Activated CD4-positive, alpha-beta T cell treated with anti-CD3 and anti-CD28 coated beads, Interleukin-2, amount 10 ng/mL, durations not matched to agents 24 days and 14 days (primary cell): ENCODE results near the gene CYTIP. TPM values are rescaled to one million over a fixed set of nuclear protein-coding genes. Genes with fewer than 3 reads are reported as not detected.
"Not testable (repeated sequence)": the region's sequence is repeated elsewhere in the genome, so short reads cannot be mapped to it uniquely, and the experiment has no call there.

Experiments used
- DNase-seq: peaks from one replicate; pipeline ENCODE4 v3.0.0; 2022
- H3K27ac Mint-ChIP-seq: one replicate; pipeline ENCODE4 v1.8.0; 2022; ENCODE audit warnings: mild to moderate bottlenecking, mixed read lengths
- H3K27me3 Mint-ChIP-seq: one replicate; pipeline ENCODE4 v1.8.0; 2022; ENCODE audit warnings: mixed read lengths
- H3K36me3 Mint-ChIP-seq: one replicate; pipeline ENCODE4 v1.8.0; 2022; ENCODE audit warnings: low read depth, mild to moderate bottlenecking, mixed read lengths
- H3K4me1 Mint-ChIP-seq: one replicate; pipeline ENCODE4 v1.8.0; 2021; ENCODE audit warnings: mixed read lengths
- H3K4me3 Mint-ChIP-seq: one replicate; pipeline ENCODE4 v1.8.0; 2022; ENCODE audit warnings: mild to moderate bottlenecking, moderate library complexity, mixed read lengths
- H3K9me3 Mint-ChIP-seq: one replicate; pipeline ENCODE4 v1.8.0; 2021; ENCODE audit warnings: mixed read lengths
- intact Hi-C: fragments of 100-400 bp; cut with micrococcal nuclease; formaldehyde crosslinking; loops from one replicate; pipeline ENCODE4 v1.15.1; 2023
- total RNA-seq: library from RNA; stranded (reverse); gene quantifications from 2 replicates; pipeline ENCODE4 v1.2.3, GENCODE V29; 2022

CYTIP gene
- total RNA-seq, 1 donor from 2014 or later, result 321 TPM

GRCh38 chr2:157413326-157414035, 30.4 kb downstream of the CYTIP start:
- Mint-ChIP-seq H3K27ac (peak overlapping the region; percentile 95), H3K27me3 (no peaks in the 10 kb centered on the region), H3K4me3 (peak overlapping the region; percentile 87), H3K36me3 (peaks cover 76% of the 10 kb centered on the region), H3K4me1 (peaks cover 71% of the 10 kb centered on the region), H3K9me3 (peaks cover 4% of the 10 kb centered on the region)
- intact Hi-C loops, result loop anchor here (1.0 to 2.0 kb wide), 6 partner anchors 8 to 87 kb away; no protein-coding TSS in a partner anchor
- peak; percentile 88 for DNase-seq

- no peak for DNase-seq
- peak overlapping the region; percentile 10 for H3K4me3 Mint-ChIP-seq
- peaks cover 67% of the 10 kb centered on the region for H3K36me3 Mint-ChIP-seq
- H3K27ac Mint-ChIP-seq, result peak overlapping the region; percentile 39
- peaks cover 63% of the 10 kb centered on the region for H3K4me1 Mint-ChIP-seq
- intact Hi-C loops, result loop anchor here (2.0 kb wide), 1 partner anchor 85 kb away; no protein-coding TSS in a partner anchor
- H3K27me3 Mint-ChIP-seq, result no peaks in the 10 kb centered on the region
- H3K9me3 Mint-ChIP-seq, result peaks cover 8% of the 10 kb centered on the region
Observed at GRCh38 chr2:157411624-157412336, 32.1 kb downstream of the CYTIP start.

DNA sequence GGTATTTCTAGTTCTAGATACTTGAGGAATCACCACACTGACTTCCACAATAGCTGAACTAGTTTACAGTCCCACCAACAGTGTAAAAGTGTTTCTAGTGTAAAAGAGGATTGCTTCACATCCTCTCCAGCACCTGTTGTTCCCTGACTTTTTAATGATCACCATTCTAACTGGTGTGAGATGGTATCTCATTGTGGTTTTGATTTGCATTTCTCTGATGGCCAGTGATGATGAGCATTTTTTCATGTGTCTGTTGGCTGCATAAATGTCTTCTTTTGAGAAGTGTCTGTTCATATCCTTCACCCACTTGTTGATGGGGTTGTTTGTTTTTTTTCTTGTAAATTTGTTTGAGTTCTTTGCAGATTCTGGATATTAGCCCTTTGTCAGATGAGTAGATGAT, 38.5 kb downstream of the CYTIP start:
- H3K4me1 Mint-ChIP-seq, result peaks cover 56% of the 10 kb centered on the region
- peaks cover 20% of the 10 kb centered on the region for H3K9me3 Mint-ChIP-seq
- not testable (repeated sequence) for DNase-seq, H3K27me3 Mint-ChIP-seq, H3K4me3 Mint-ChIP-seq
- H3K36me3 Mint-ChIP-seq, result peaks cover 57% of the 10 kb centered on the region
- peak overlapping the region; percentile 77 for H3K27ac Mint-ChIP-seq
- intact Hi-C loops, result loop anchor here (2.0 kb wide), 2 partner anchors 15 to 145 kb away; no protein-coding TSS in a partner anchor

DNA sequence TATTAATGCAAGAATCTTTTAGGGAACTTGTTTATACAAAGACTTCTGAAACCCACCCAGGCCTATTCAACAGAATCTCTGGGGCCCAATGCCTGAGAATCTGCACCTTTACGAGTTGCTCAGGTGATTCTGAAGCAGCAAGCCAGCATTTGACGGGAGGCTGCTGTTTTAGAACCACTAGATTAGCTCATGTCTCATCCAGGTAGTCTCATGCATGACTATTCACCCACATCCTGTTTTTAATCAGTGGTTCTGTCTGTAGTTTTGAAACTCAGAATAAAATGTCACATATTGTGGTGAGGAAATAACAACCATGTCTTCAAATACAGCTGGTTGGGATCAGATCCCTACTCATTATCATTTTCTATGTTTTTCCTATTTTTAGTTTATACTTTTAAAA, 39.5 kb downstream of the CYTIP start:
- no peaks in the 10 kb centered on the region for H3K27me3 Mint-ChIP-seq
- intact Hi-C loops, result loop anchor here (1.0 to 5.0 kb wide), 4 partner anchors 9 to 144 kb away; partner anchors contain the start of gene CYTIP
- peak overlapping the region; percentile 88 for H3K27ac Mint-ChIP-seq
- H3K9me3 Mint-ChIP-seq, result peaks cover 22% of the 10 kb centered on the region
- H3K4me1 Mint-ChIP-seq, result peaks cover 53% of the 10 kb centered on the region
- peak; percentile 91 for DNase-seq
- H3K36me3 Mint-ChIP-seq, result peaks cover 60% of the 10 kb centered on the region
- H3K4me3 Mint-ChIP-seq, result peak overlapping the region; percentile 71

- not testable (repeated sequence) for DNase-seq, H3K27me3 Mint-ChIP-seq
- H3K4me1 Mint-ChIP-seq, result peaks cover 46% of the 10 kb centered on the region
- H3K4me3 Mint-ChIP-seq, result peak overlapping the region; percentile 12
- H3K27ac Mint-ChIP-seq, result peak overlapping the region; percentile 88
- intact Hi-C loops, result loop anchor here (5.0 kb wide), 1 partner anchor 39 kb away; the partner anchor contains the start of gene CYTIP
- H3K9me3 Mint-ChIP-seq, result peaks cover 18% of the 10 kb centered on the region
- H3K36me3 Mint-ChIP-seq, result peaks cover 65% of the 10 kb centered on the region
Observed at GRCh38 chr2:157402801-157403485, 40.9 kb downstream of the CYTIP start.

GRCh38 chr2:157395811-157396210, 48.1 kb downstream of the CYTIP start:
- intact Hi-C loops, result no loop called here
- H3K27me3 Mint-ChIP-seq, result no peaks in the 10 kb centered on the region
- peaks cover 46% of the 10 kb centered on the region for H3K36me3 Mint-ChIP-seq
- peaks cover 7% of the 10 kb centered on the region for H3K4me1 Mint-ChIP-seq
- no peak overlapping the region for H3K4me3 Mint-ChIP-seq
- peaks cover 20% of the 10 kb centered on the region for H3K9me3 Mint-ChIP-seq
- no peak for DNase-seq
- H3K27ac Mint-ChIP-seq, result no peak overlapping the region

DNA sequence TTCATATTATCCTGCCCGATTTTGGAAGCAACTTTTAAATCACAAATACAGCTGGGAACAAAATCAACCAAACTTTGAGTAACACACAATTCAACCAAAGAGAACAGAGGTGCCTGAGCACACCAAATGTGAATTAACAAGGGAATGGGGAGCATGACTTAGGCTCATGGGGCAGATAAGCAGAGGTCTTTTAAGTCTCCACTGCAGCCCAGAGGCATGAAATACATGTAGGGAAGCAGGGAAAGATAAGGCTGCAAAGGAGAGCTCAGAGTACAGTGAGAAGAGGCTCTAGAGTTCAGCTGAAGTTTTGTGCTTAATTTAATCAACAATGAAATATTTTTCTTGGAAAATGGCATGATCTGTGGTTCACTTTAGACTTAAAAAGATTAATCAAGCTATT, 49.0 kb downstream of the CYTIP start:
- Mint-ChIP-seq H3K9me3 (peaks cover 19% of the 10 kb centered on the region), H3K4me3 (no peak overlapping the region), H3K36me3 (peaks cover 45% of the 10 kb centered on the region), H3K27me3 (no peaks in the 10 kb centered on the region), H3K4me1 (no peaks in the 10 kb centered on the region), H3K27ac (no peak overlapping the region)
- DNase-seq, result no peak
- intact Hi-C loops, result no loop called here

DNA sequence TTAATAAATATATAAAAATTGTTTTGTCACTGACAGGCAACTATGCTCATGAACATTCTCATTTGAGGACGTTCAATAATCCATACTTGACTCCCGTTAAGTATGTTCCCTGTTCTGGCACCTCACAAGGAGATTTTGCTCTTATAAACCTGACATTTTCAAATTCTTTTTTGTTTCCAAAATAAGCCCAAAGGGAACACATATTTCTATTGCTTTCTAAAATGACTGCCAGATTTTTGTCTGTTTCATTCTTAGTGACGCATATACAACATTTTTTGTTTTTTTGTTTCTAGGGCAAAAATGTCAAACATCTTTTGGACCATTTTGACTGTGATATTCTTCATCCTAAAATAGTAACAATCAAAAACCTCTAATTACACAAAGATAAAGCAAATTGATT, 50.5 kb downstream of the CYTIP start:
- H3K27ac Mint-ChIP-seq, result no peak overlapping the region

DNA sequence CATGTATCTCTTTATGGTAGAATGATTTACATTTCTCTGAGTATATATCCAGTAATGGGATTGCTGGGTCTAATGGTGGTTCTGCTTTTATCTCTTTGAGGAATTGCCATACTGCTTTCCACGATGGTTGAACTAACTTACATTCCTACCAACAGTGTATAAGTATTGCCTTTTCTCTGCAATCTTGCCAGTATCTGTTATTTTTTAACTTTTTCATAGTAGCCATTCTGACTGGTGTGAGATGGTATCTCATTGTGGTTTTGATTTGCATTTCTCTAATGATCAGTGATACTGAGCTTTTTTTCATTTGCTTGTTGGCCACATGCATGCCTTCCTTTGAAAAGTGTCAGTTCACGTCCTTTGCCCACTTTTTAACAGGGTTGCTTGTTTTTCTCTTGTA, 55.1 kb downstream of the CYTIP start:
- H3K4me3 Mint-ChIP-seq, result no peak overlapping the region
- intact Hi-C loops, result no loop called here
- H3K4me1 Mint-ChIP-seq, result peaks cover 5% of the 10 kb centered on the region
- H3K36me3 Mint-ChIP-seq, result peaks cover 41% of the 10 kb centered on the region
- H3K27ac Mint-ChIP-seq, result no peak overlapping the region
- no peak for DNase-seq
- peaks cover 38% of the 10 kb centered on the region for H3K9me3 Mint-ChIP-seq
- no peaks in the 10 kb centered on the region for H3K27me3 Mint-ChIP-seq

More for the DNA sequence above, 50.5 kb downstream of the CYTIP start:
- DNase-seq, result no peak
- no peaks in the 10 kb centered on the region for H3K27me3 Mint-ChIP-seq
- H3K36me3 Mint-ChIP-seq, result peaks cover 34% of the 10 kb centered on the region
- H3K4me3 Mint-ChIP-seq, result no peak overlapping the region
- H3K9me3 Mint-ChIP-seq, result peaks cover 30% of the 10 kb centered on the region
- intact Hi-C loops, result no loop called here
- peaks cover 2% of the 10 kb centered on the region for H3K4me1 Mint-ChIP-seq

- Mint-ChIP-seq H3K9me3 (peaks cover 33% of the 10 kb centered on the region), H3K27me3 (no peaks in the 10 kb centered on the region), H3K36me3 (peaks cover 37% of the 10 kb centered on the region), H3K4me1 (peaks cover 5% of the 10 kb centered on the region), H3K27ac (no peak overlapping the region), H3K4me3 (no peak overlapping the region)
- no peak for DNase-seq
- intact Hi-C loops, result no loop called here
Observed at GRCh38 chr2:157386747-157387146, 57.1 kb downstream of the CYTIP start.

DNA sequence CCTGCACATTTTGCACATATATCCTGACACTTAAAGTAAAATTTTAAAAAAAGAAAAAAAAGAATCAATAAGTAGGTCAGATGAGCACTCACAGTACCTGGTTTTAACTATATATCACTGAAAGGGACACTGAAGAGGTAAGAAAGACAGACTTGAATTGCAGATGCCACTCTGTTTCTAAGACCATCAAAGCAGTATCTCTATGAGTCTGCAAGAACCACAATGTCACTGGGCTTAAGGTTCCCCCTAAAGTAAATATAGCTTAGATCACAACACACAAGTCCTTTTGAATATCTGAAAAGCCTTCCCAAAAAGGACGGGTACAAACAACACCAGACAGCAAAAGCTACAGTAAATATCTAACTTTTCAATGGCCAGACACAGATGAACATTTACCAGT, 57.6 kb downstream of the CYTIP start:
- Mint-ChIP-seq H3K27me3 (no peaks in the 10 kb centered on the region), H3K4me3 (no peak overlapping the region), H3K4me1 (peaks cover 6% of the 10 kb centered on the region), H3K27ac (no peak overlapping the region), H3K9me3 (peaks cover 33% of the 10 kb centered on the region), H3K36me3 (peaks cover 35% of the 10 kb centered on the region)
- intact Hi-C loops, result no loop called here
- DNase-seq, result no peak

- Mint-ChIP-seq H3K4me3 (no peak overlapping the region), H3K27me3 (no peaks in the 10 kb centered on the region), H3K4me1 (peaks cover 2% of the 10 kb centered on the region), H3K9me3 (peaks cover 21% of the 10 kb centered on the region), H3K36me3 (peaks cover 37% of the 10 kb centered on the region), H3K27ac (no peak overlapping the region)
- no peak for DNase-seq
- intact Hi-C loops, result no loop called here
Observed at GRCh38 chr2:157377861-157378260, 66.0 kb downstream of the CYTIP start.

DNA sequence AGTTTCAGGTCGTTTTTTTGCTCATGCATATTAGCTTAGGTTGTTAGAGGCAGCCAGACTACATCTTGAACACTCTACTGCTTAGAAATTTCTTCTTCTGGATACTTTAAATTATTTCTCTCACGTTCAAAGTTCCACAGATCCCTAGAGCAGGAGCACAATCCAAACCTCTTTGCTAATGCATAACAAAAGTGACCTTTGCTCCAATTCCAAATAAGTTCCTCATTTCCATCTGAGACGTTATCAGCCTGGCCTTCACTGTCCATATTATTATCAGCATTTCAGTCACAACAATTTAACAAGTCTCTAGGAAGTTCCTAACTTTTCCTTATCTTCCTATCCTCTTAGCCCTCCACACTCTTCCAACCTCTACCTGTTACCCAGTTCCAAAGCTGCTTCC, 67.8 kb downstream of the CYTIP start:
- Mint-ChIP-seq H3K36me3 (peaks cover 27% of the 10 kb centered on the region), H3K4me1 (no peaks in the 10 kb centered on the region), H3K9me3 (peaks cover 17% of the 10 kb centered on the region), H3K4me3 (no peak overlapping the region), H3K27me3 (no peaks in the 10 kb centered on the region), H3K27ac (no peak overlapping the region)
- intact Hi-C loops, result no loop called here
- DNase-seq, result no peak

DNA sequence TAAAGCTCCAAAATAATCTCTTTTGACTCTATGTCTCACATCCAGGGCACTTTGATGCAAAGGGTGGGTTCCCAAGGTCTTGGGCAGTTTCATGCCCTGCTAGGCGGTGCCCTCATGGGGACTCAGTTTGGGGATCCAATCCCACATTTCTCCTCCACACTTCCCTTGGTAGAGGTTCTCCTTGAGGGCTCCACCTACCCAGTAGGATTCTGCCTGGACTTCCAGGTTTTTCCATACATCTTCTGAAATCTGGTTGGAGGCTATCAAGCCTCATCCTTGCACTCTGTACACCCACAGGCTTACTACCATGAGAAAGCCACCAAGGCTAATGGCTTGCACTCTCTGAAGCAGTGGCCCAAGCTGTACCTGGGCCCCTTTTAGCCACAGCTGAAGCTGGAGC, 68.5 kb downstream of the CYTIP start:
- Mint-ChIP-seq H3K4me3 (no peak overlapping the region), H3K36me3 (peaks cover 25% of the 10 kb centered on the region), H3K27me3 (no peaks in the 10 kb centered on the region), H3K27ac (no peak overlapping the region), H3K9me3 (peaks cover 17% of the 10 kb centered on the region), H3K4me1 (no peaks in the 10 kb centered on the region)
- DNase-seq, result no peak
- intact Hi-C loops, result no loop called here
